Liver (tissue), 9 donors: ENCODE results near the gene TAF8. TPM values are rescaled to one million over a fixed set of nuclear protein-coding genes. Genes with fewer than 3 reads are reported as not detected.

Experiments
- DNase-seq: peaks from one replicate; pipeline ENCODE4 v3.0.0-alpha.2; 2017; ENCODE audit warnings: low spot score
- H3K27ac ChIP-seq, 2 donors: one replicate each; pipeline ENCODE4 v1.7.0; 2013; ENCODE audit warnings: inconsistent platforms in 2 of 2, low read length in 2 of 2, control low read depth in 1 of 2, low read depth in 1 of 2, mild to moderate bottlenecking in 1 of 2
- H3K27me3 ChIP-seq, 4 donors: one replicate each; pipeline versions ENCODE4 v1.6.1 to v1.7.0; 2013; ENCODE audit warnings: low read length in 3 of 4, inconsistent platforms in 1 of 4, mild to moderate bottlenecking in 1 of 4, moderate library complexity in 1 of 4; ENCODE audit not compliant: control insufficient read depth in 4 of 4, insufficient read depth in 4 of 4
- H3K36me3 ChIP-seq, 4 donors: one replicate each; pipeline versions ENCODE4 v1.6.1 to v1.7.0; 2013; ENCODE audit warnings: low read length in 3 of 4, mild to moderate bottlenecking in 3 of 4, low read depth in 1 of 4, moderate library complexity in 1 of 4; ENCODE audit not compliant: control insufficient read depth in 4 of 4, insufficient read depth in 3 of 4
- H3K4me1 ChIP-seq, 4 donors: one replicate each; pipeline versions ENCODE4 v1.6.1 to v1.7.0; 2013; ENCODE audit warnings: low read length in 3 of 4, mild to moderate bottlenecking in 3 of 4, moderate library complexity in 1 of 4; ENCODE audit not compliant: control insufficient read depth in 4 of 4, insufficient read depth in 4 of 4
- H3K4me3 ChIP-seq, 3 donors: one replicate each; pipeline versions ENCODE4 v1.6.1 to v1.7.0; 2013; ENCODE audit warnings: low read length in 3 of 3, control low read depth in 1 of 3, low read depth in 1 of 3, mild to moderate bottlenecking in 1 of 3
- H3K9ac ChIP-seq, 2 donors: one replicate each; pipeline ENCODE4 v1.7.0; 2013; ENCODE audit warnings: low read length in 2 of 2, mild to moderate bottlenecking in 2 of 2, moderate library complexity in 2 of 2, control low read depth in 1 of 2, low read depth in 1 of 2
- H3K9me3 ChIP-seq, 4 donors: one replicate each; pipeline versions ENCODE4 v1.6.1 to v1.7.0; 2013; ENCODE audit warnings: low read length in 3 of 4; ENCODE audit not compliant: control insufficient read depth in 4 of 4
- CTCF ChIP-seq: fragments of 150-350 bp; IDR thresholded peaks from 2 replicates; pipeline ENCODE4 v1.5.1; 2017; ENCODE audit warnings: improper control_type of control experiment, low read depth, low read length; ENCODE audit not compliant: missing input control
- EGR1 ChIP-seq, 2 donors: IDR thresholded peaks; 2 replicates each; pipeline ENCODE4 v1.6.1; 2016 to 2018; ENCODE audit warnings: antibody characterized with exemption in 2 of 2, low read depth in 2 of 2
- FOXA1 ChIP-seq: IDR thresholded peaks from 2 replicates; pipeline ENCODE4 v1.6.1; 2016; ENCODE audit warnings: antibody characterized with exemption
- FOXA2 ChIP-seq: IDR thresholded peaks from 2 replicates; pipeline ENCODE4 v1.6.1; 2016; ENCODE audit warnings: antibody characterized with exemption
- GABPA ChIP-seq, 2 donors: IDR thresholded peaks in 1 of 2; conservative IDR thresholded peaks in 1 of 2; 2 replicates each; pipeline ENCODE4 v1.6.1; 2016; ENCODE audit warnings: antibody characterized with exemption in 2 of 2, mild to moderate bottlenecking in 1 of 2, moderate library complexity in 1 of 2
- HNF4A ChIP-seq, 2 donors: conservative IDR thresholded peaks; 2 replicates each; pipeline ENCODE4 v1.6.1; 2016; ENCODE audit warnings: antibody characterized with exemption in 2 of 2, mild to moderate bottlenecking in 2 of 2
- HNF4G ChIP-seq: IDR thresholded peaks from 2 replicates; pipeline ENCODE4 v1.6.1; 2016; ENCODE audit warnings: antibody characterized with exemption
- JUND ChIP-seq, 2 donors: IDR thresholded peaks; 2 replicates each; pipeline ENCODE4 v1.6.1; 2016; ENCODE audit warnings: antibody characterized with exemption in 2 of 2
- NR2F2 ChIP-seq: IDR thresholded peaks from 2 replicates; pipeline ENCODE4 v1.6.1; 2016; ENCODE audit warnings: antibody characterized with exemption
- RAD21 ChIP-seq, 2 donors: IDR thresholded peaks; 2 replicates each; pipeline ENCODE4 v1.6.1; 2016; ENCODE audit warnings: antibody characterized with exemption in 2 of 2, mild to moderate bottlenecking in 2 of 2
- RXRA ChIP-seq, 2 donors: IDR thresholded peaks; 2 replicates each; pipeline ENCODE4 v1.6.1; 2017 to 2018; ENCODE audit warnings: antibody characterized with exemption in 2 of 2, mild to moderate bottlenecking in 1 of 2
- SP1 ChIP-seq: IDR thresholded peaks from 2 replicates; pipeline ENCODE4 v1.6.1; 2018; ENCODE audit warnings: antibody characterized with exemption, mild to moderate bottlenecking
- TAF1 ChIP-seq: conservative IDR thresholded peaks from 2 replicates; pipeline ENCODE4 v1.6.1; 2016; ENCODE audit warnings: antibody characterized with exemption, mild to moderate bottlenecking
- YY1 ChIP-seq: IDR thresholded peaks from 2 replicates; pipeline ENCODE4 v1.6.1; 2016; ENCODE audit warnings: antibody characterized with exemption, mild to moderate bottlenecking
- ZBTB33 ChIP-seq: IDR thresholded peaks from 2 replicates; pipeline ENCODE4 v1.6.1; 2016; ENCODE audit warnings: antibody characterized with exemption
- WGBS: extraction: QIAGEN DNeasy Blood & Tissue Kit; methylation state at CpG from one replicate; pipeline ENCODE4 v1.1.7; 2013; 5-methylcytosine and 5-hydroxymethylcytosine counted together
- polyA plus RNA-seq, 2 donors: library from polyadenylated mRNA; stranded (reverse) in 1 of 2; unstranded in 1 of 2; fragments of 200-250 nt in 1 of 2; fragments of >200 nt in 1 of 2; fragmentation: Nextera tagmentation in 1 of 2; extraction: Ambion mirVana in 1 of 2; gene quantifications; one replicate each; pipeline versions ENCODE4 v1.2.1 to v1.2.3, GENCODE V29; 2013 to 2015
- total RNA-seq, 2 donors: library from RNA; depleted of rRNA; stranded (reverse); fragments of >200 nt; gene quantifications; one replicate each; pipeline ENCODE4 v1.2.3, GENCODE V29; 2014
- TF ChIP-seq, protein P1 (sequence below): IDR thresholded peaks from 2 replicates; pipeline ENCODE4 v1.6.1; 2016; ENCODE audit warnings: antibody characterized with exemption
- TF ChIP-seq, protein P2 (sequence below): IDR thresholded peaks from 2 replicates; pipeline ENCODE4 v1.6.1; 2016; ENCODE audit warnings: antibody characterized with exemption
- TF ChIP-seq, protein P3 (sequence below): IDR thresholded peaks from 2 replicates; pipeline ENCODE4 v1.6.1; 2016; ENCODE audit warnings: antibody characterized with exemption, mild to moderate bottlenecking
- donor health status: healthy.
- donor health status: healthy.
- donor health status: healthy.
- donor health status: healthy.
- donor health status: healthy.

Gene TAF8
- total and polyA plus RNA-seq, 4 donors: 3.9 to 11.3 (median 7.4) TPM

- Histone ChIP-seq H3K36me3 (no peaks in the 10 kb centered on the region), H3K27ac (no peak overlapping the region), H3K9ac (no peak overlapping the region), H3K4me1 (peaks cover 0 to 5% (median 2%) of the 10 kb centered on the region in 4 donors), H3K9me3 (no peaks in the 10 kb centered on the region), H3K27me3 (no peaks in the 10 kb centered on the region), H3K4me3 (no peak overlapping the region)
- no peak for TF ChIP-seq FOXA2
- TF ChIP-seq GABPA (IDR thresholded peaks at IDR 0.05 in 1 of 2, conservative IDR thresholded peaks at IDR 0.05 in 1 of 2): no peak
- no peak for TF ChIP-seq TAF1
- TF ChIP-seq HNF4A (conservative IDR thresholded peaks at IDR 0.05): no peak
- TF ChIP-seq, protein P1, sequence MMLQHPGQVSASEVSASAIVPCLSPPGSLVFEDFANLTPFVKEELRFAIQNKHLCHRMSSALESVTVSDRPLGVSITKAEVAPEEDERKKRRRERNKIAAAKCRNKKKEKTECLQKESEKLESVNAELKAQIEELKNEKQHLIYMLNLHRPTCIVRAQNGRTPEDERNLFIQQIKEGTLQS: no peak
- TF ChIP-seq RXRA (IDR thresholded peaks at IDR 0.05): no peak
- TF ChIP-seq NR2F2: no peak
- TF ChIP-seq EGR1 (IDR thresholded peaks at IDR 0.05; ENCODE audit: low read depth in 2 of 2): no peak
- TF ChIP-seq ZBTB33: no peak
- no peak for TF ChIP-seq FOXA1
- no peak for TF ChIP-seq YY1
- TF ChIP-seq SP1: no peak
- TF ChIP-seq, protein P2, sequence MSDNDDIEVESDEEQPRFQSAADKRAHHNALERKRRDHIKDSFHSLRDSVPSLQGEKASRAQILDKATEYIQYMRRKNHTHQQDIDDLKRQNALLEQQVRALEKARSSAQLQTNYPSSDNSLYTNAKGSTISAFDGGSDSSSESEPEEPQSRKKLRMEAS: no peak
- TF ChIP-seq HNF4G: no peak
- TF ChIP-seq, protein P3, sequence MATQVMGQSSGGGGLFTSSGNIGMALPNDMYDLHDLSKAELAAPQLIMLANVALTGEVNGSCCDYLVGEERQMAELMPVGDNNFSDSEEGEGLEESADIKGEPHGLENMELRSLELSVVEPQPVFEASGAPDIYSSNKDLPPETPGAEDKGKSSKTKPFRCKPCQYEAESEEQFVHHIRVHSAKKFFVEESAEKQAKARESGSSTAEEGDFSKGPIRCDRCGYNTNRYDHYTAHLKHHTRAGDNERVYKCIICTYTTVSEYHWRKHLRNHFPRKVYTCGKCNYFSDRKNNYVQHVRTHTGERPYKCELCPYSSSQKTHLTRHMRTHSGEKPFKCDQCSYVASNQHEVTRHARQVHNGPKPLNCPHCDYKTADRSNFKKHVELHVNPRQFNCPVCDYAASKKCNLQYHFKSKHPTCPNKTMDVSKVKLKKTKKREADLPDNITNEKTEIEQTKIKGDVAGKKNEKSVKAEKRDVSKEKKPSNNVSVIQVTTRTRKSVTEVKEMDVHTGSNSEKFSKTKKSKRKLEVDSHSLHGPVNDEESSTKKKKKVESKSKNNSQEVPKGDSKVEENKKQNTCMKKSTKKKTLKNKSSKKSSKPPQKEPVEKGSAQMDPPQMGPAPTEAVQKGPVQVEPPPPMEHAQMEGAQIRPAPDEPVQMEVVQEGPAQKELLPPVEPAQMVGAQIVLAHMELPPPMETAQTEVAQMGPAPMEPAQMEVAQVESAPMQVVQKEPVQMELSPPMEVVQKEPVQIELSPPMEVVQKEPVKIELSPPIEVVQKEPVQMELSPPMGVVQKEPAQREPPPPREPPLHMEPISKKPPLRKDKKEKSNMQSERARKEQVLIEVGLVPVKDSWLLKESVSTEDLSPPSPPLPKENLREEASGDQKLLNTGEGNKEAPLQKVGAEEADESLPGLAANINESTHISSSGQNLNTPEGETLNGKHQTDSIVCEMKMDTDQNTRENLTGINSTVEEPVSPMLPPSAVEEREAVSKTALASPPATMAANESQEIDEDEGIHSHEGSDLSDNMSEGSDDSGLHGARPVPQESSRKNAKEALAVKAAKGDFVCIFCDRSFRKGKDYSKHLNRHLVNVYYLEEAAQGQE: no peak
- TF ChIP-seq CTCF: no peak
- TF ChIP-seq RAD21 (IDR thresholded peaks at IDR 0.05): no peak
- TF ChIP-seq JUND (IDR thresholded peaks at IDR 0.05): no peak
- no peak for DNase-seq
- 92% methylated on average over 17 of the region's 17 CpGs for WGBS
Measured at GRCh38 chr6:42105156-42105648, 54.9 kb downstream of the TAF8 start.
